Natural killer cell (primary cell): ENCODE data around the gene ARL5A. TPM values are rescaled to one million over a fixed set of nuclear protein-coding genes. Genes with fewer than 3 reads are reported as not detected.

Experiments
- ATAC-seq, 3 donors: fragments of 150-1000 bp in 2 of 3; fragments of 200-7000 bp in 1 of 3; cut with Tn5 transposase; 1 replicate in 1 of 3; 2 replicates in 2 of 3; pipeline ENCODE4 v1.10.0; 2021; ENCODE audit warnings: mild to moderate bottlenecking in 2 of 3, moderate library complexity in 2 of 3
- DNase-seq, 2 donors: peaks; one replicate each; pipeline versions ENCODE4 v3.0.0 to v3.0.0-alpha.2; 2013 to 2021; ENCODE audit warnings: mixed read lengths in 1 of 2
- H3K27ac ChIP-seq: one replicate; pipeline ENCODE4 v1.5.1; 2013; ENCODE audit warnings: mild to moderate bottlenecking, low read length
- H3K27me3 ChIP-seq: one replicate; pipeline ENCODE4 v1.6.1; 2013; ENCODE audit warnings: low read length; ENCODE audit not compliant: control insufficient read depth, insufficient read depth
- H3K36me3 ChIP-seq: one replicate; pipeline ENCODE4 v1.6.1; 2013; ENCODE audit warnings: low read length; ENCODE audit not compliant: control insufficient read depth, insufficient read depth
- H3K4me1 ChIP-seq: one replicate; pipeline ENCODE4 v1.6.1; 2013; ENCODE audit warnings: low read length; ENCODE audit not compliant: control insufficient read depth, insufficient read depth
- H3K4me3 ChIP-seq: one replicate; pipeline ENCODE4 v1.5.1; 2013; ENCODE audit warnings: low read length
- H3K9me3 ChIP-seq: one replicate; pipeline ENCODE4 v1.6.1; 2013; ENCODE audit warnings: low read length; ENCODE audit not compliant: control insufficient read depth, insufficient read depth
- H3K27ac Mint-ChIP-seq, 2 donors: one replicate each; pipeline ENCODE4 v1.8.0; 2022; ENCODE audit warnings: mild to moderate bottlenecking in 2 of 2, mixed read lengths in 2 of 2, moderate library complexity in 1 of 2
- H3K27me3 Mint-ChIP-seq, 2 donors: one replicate each; pipeline ENCODE4 v1.8.0; 2022; ENCODE audit warnings: low read depth in 2 of 2, mixed read lengths in 2 of 2
- H3K36me3 Mint-ChIP-seq: one replicate; pipeline ENCODE4 v1.8.0; 2022; ENCODE audit warnings: mixed read lengths
- H3K4me1 Mint-ChIP-seq, 2 donors: one replicate each; pipeline ENCODE4 v1.8.0; 2022; ENCODE audit warnings: mixed read lengths in 2 of 2
- H3K4me3 Mint-ChIP-seq: one replicate; pipeline ENCODE4 v1.8.0; 2022; ENCODE audit warnings: mild to moderate bottlenecking, moderate library complexity, mixed read lengths
- H3K9me3 Mint-ChIP-seq, 2 donors: one replicate each; pipeline ENCODE4 v1.8.0; 2022; ENCODE audit warnings: mixed read lengths in 2 of 2
- WGBS: methylation state at CpG from one replicate; pipeline ENCODE4 v1.1.7; 2013; ENCODE audit warnings: missing lambda C conversion rate; ENCODE audit not compliant: insufficient coverage; 5-methylcytosine and 5-hydroxymethylcytosine counted together
- intact Hi-C: fragments of 100-400 bp; cut with micrococcal nuclease; formaldehyde crosslinking; loops from one replicate; pipeline ENCODE4 v1.14.2; 2022
- total RNA-seq, 4 donors: library from RNA; stranded (reverse); fragments of 120-200 nt in 1 of 4; gene quantifications; one replicate each; pipeline versions ENCODE4 v1.2.3 to v1.2.4, GENCODE V29; 2013 to 2022
- TF ChIP-seq, protein P1 (sequence below): fragments of 200-600 bp; IDR thresholded peaks from one replicate; pipeline ENCODE4 v1.8.0; 2022; ENCODE audit warnings: antibody characterized with exemption

ARL5A gene
- total RNA-seq, 3 donors from 2014 or later (not counting 1 experiment from before 2014, with no cell fraction given) = 39.9 to 58.0 (median 56.5) TPM

DNA sequence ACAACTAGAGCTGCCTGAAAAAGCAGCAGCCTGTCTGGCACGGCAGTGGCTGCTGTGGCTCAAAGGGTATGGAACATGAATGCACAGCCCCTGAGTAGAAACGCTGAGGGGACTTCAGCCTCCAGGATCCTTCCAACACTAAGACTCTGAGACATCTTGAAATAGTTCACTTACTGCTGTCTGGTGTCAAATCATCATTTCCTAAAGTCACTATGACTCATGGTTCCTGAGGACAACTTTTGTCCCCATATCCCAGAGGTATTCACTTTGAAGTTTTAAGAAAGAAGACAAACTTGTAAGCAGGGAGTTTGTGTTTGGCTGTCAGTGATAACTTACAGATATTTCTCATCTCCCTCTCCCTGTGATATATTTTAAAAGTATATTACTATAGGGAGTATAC lies 60.7 kb downstream of the ARL5A start:
- H3K36me3 Mint-ChIP-seq = no peaks in the 10 kb centered on the region
- WGBS = 69% methylated on average over 2 of the region's 2 CpGs
- no peak overlapping the region for H3K4me3 Mint-ChIP-seq
- H3K27me3 ChIP-seq = no peaks in the 10 kb centered on the region
- H3K27ac ChIP-seq = peak overlapping the region; percentile 71
- intact Hi-C loops = no loop called here
- H3K4me3 ChIP-seq = no peak overlapping the region
- no peaks in the 10 kb centered on the region for H3K36me3 ChIP-seq
- no peaks in the 10 kb centered on the region for H3K9me3 ChIP-seq
- H3K27me3 Mint-ChIP-seq = no peaks in the 10 kb centered on the region
- TF ChIP-seq, protein P1, sequence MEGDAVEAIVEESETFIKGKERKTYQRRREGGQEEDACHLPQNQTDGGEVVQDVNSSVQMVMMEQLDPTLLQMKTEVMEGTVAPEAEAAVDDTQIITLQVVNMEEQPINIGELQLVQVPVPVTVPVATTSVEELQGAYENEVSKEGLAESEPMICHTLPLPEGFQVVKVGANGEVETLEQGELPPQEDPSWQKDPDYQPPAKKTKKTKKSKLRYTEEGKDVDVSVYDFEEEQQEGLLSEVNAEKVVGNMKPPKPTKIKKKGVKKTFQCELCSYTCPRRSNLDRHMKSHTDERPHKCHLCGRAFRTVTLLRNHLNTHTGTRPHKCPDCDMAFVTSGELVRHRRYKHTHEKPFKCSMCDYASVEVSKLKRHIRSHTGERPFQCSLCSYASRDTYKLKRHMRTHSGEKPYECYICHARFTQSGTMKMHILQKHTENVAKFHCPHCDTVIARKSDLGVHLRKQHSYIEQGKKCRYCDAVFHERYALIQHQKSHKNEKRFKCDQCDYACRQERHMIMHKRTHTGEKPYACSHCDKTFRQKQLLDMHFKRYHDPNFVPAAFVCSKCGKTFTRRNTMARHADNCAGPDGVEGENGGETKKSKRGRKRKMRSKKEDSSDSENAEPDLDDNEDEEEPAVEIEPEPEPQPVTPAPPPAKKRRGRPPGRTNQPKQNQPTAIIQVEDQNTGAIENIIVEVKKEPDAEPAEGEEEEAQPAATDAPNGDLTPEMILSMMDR = no peak
- H3K4me1 ChIP-seq = peaks cover 38% of the 10 kb centered on the region
- peak overlapping the region; percentile 83 to 89 for H3K27ac Mint-ChIP-seq
- H3K4me1 Mint-ChIP-seq = peaks cover 43 to 47% of the 10 kb centered on the region in 2 donors
- ATAC-seq (no peak), DNase-seq (no peak)
- H3K9me3 Mint-ChIP-seq = peaks cover 0 to 3% of the 10 kb centered on the region in 2 donors

DNA sequence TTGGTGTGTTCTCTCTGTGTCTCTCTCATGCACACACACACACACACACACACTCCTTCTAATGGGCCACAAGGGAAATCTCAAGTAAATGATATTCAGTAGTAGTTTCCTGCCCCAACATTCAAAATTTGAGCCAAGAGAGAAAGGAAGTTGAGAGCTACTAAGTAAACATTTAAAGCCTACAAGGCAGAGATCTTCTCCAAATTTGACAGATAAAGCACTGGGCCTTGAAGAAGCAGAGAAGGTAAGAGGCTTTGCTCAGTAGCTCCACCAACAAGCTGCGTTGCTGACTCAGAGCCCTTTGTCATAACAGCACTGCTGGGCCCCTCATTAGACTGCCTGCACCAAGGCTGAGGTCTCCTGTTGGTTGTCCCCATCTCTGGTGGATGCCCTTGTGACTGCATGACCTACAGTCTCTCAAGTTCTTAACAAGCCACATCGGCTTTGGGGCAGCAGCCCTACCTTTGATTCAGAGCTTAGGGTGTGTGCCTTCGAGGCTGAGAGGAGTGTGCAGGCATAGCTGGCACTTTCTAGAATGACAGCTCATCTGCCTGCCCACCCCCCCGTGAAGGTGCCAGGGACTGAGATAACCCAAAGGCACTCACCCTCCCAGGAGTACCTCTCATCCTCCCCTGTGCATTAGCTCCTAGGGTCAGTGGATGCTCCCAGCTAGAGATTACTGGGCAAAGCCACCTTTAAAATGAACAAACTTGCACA lies 61.6 kb downstream of the ARL5A start:
- Mint-ChIP-seq H3K9me3 (peaks cover 0 to 3% of the 10 kb centered on the region in 2 donors), H3K4me1 (peaks cover 43 to 47% of the 10 kb centered on the region in 2 donors), H3K27me3 (no peaks in the 10 kb centered on the region), H3K27ac (peak overlapping the region; percentile 83 to 89), H3K4me3 (peak overlapping the region; percentile 58), H3K36me3 (no peaks in the 10 kb centered on the region)
- Histone ChIP-seq H3K27me3 (no peaks in the 10 kb centered on the region), H3K4me1 (peaks cover 34% of the 10 kb centered on the region), H3K9me3 (no peaks in the 10 kb centered on the region), H3K27ac (peak overlapping the region; percentile 71), H3K36me3 (no peaks in the 10 kb centered on the region), H3K4me3 (no peak overlapping the region)
- WGBS = 55% methylated on average over 4 of the region's 4 CpGs
- intact Hi-C loops = no loop called here
- no peak for DNase-seq
- TF ChIP-seq, protein P1 = no peak
- peak in 2 of 3 donors; percentile 60 to 66 for ATAC-seq

DNA sequence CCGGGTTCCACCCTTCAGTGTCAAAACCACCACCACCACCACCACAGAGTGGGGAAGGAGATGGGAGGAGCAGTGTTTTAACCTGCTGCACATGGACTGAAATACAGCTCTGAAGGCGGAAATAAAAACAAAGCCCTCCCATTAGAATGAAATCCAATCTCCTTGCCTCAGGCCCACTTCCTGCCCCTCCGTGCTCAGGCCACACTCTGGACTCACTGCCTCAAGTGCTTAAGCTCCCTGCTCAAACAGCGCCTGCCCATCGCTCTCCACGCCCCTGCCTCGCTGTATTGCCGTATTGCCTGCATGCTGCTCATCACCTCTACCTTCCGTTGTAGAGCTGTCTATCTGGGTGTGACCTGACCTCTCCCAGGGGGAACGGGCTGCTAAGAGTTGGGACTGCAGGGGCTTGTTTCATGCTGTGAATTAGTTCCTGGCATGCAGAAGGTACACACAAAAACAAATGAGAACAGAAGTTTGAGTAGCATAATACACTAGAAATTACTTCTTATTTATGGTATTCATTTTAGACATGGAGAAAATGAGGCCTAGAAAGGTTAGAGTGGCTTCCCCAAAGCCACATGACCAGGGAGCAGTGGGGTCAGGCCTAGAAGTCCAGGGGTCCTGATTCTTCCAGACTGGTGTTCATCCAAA lies 62.3 kb downstream of the ARL5A start:
- no peaks in the 10 kb centered on the region for H3K36me3 Mint-ChIP-seq
- peaks cover 0 to 3% of the 10 kb centered on the region in 2 donors for H3K9me3 Mint-ChIP-seq
- H3K27ac ChIP-seq = peak overlapping the region; percentile 71
- H3K27me3 Mint-ChIP-seq = no peaks in the 10 kb centered on the region
- ATAC-seq (peak; percentile 44 to 68 (median 49)), DNase-seq (no peak)
- no peaks in the 10 kb centered on the region for H3K27me3 ChIP-seq
- WGBS = 51% methylated on average over 9 of the region's 10 CpGs
- TF ChIP-seq, protein P1 = no peak
- H3K36me3 ChIP-seq = no peaks in the 10 kb centered on the region
- H3K4me1 ChIP-seq = peaks cover 34% of the 10 kb centered on the region
- H3K9me3 ChIP-seq = no peaks in the 10 kb centered on the region
- intact Hi-C loops = no loop called here
- H3K4me3 ChIP-seq = no peak overlapping the region
- H3K4me3 Mint-ChIP-seq = peak overlapping the region; percentile 58
- peaks cover 43 to 47% of the 10 kb centered on the region in 2 donors for H3K4me1 Mint-ChIP-seq
- H3K27ac Mint-ChIP-seq = peak overlapping the region; percentile 83 to 89
